Kidney (tissue), 2 donors: ENCODE data around the gene BEST3. TPM values are rescaled to one million over a fixed set of nuclear protein-coding genes. Genes with fewer than 3 reads are reported as not detected.

Experiments
- polyA plus RNA-seq: library from polyadenylated mRNA; stranded (reverse); fragments of 350-450 nt; fragmentation: Illumina TruSeq; extraction: RNeasy Lipid Tissue Mini Kit (QIAGEN cat#74804); gene quantifications from one replicate; pipeline ENCODE4 v1.2.3, GENCODE V29; 2014; ENCODE audit warnings: low read depth, low replicate concordance; ENCODE audit not compliant: insufficient read depth
- total RNA-seq: library from RNA; stranded (reverse); fragmentation: NEBNext Ultra II Directional; extraction: Animal tissue kit (Norgen Biotek cat#: 25700); gene quantifications from one replicate; pipeline ENCODE4 v1.2.1, GENCODE V29; 2021
- donor health status: DM: yes; HTN: yes; CAD: no.

The BEST3 gene
- total and polyA plus RNA-seq, 2 donors from 2014 or later, result 0.57 to 0.82 TPM

Other genes starting within 250 kb of the BEST3 start
- 31.4 TPM for gene FRS2, start 228.9 kb downstream of the BEST3 start, total RNA-seq
- 4.6 TPM for gene FRS2, start 228.9 kb downstream of the BEST3 start, polyA plus RNA-seq
- gene CCT2, start 113.8 kb downstream of the BEST3 start, total RNA-seq, result 117 TPM
- 125 TPM for gene CCT2, start 113.8 kb downstream of the BEST3 start, polyA plus RNA-seq
- gene LRRC10, start 88.4 kb downstream of the BEST3 start, total RNA-seq, result not detected
- not detected for gene LRRC10, start 88.4 kb downstream of the BEST3 start, polyA plus RNA-seq
- 73.6 TPM for gene RAB3IP, start 39.6 kb upstream of the BEST3 start, total RNA-seq
- 58.4 TPM for gene RAB3IP, start 39.6 kb upstream of the BEST3 start, polyA plus RNA-seq
- gene MYRFL, start 125.9 kb upstream of the BEST3 start, total RNA-seq, result 0.82 TPM
- gene MYRFL, start 125.9 kb upstream of the BEST3 start, polyA plus RNA-seq, result 1.6 TPM